ENCODE measurements around the gene RRP1.

The RRP1 gene

DNA sequence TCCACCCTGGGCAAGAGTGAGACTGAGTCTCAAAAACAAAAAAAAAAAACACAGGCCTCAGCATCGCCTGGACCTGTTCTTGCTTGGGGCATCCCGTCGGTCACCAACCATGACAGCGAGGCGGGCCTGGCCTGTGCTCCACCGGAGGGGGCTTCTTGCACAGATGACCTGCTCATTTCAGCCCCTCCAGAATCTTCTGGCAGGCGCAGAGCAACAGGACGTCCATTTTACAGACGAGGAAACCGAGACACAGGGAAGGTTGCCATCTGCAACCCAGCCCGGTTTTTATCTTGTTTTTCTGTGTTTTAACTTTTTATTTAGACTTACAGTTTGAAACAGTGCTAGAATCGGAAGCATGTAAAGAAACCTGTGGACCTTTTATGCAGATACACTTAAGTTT, 14.2 kb upstream of the RRP1 start:
- no peak for DNase-seq (ENCODE audit: low read depth in 2 of 3, low spot score in 1 of 3)

- peak; percentile 38 to 83 (median 79) for DNase-seq (ENCODE audit: low read depth in 2 of 3, low spot score in 1 of 3)
Measured at GRCh38 chr21:43775795-43776430, 13.5 kb upstream of the RRP1 start, which contains the start of gene CSTB. Gene CSTB, minus strand, starts transcription at chr21:43776308. Its CDS starts 39 bp downstream, at chr21:43776269.

GRCh38 chr21:43777953-43778352, 11.4 kb upstream of the RRP1 start:
- no peak for DNase-seq (ENCODE audit: low read depth in 2 of 3, low spot score in 1 of 3)

- DNase-seq (ENCODE audit: low read depth in 2 of 3, low spot score in 1 of 3), result no peak
Measured at GRCh38 chr21:43778469-43779335, 10.7 kb upstream of the RRP1 start.

- DNase-seq (ENCODE audit: low read depth in 2 of 3, low spot score in 1 of 3), result no peak
Measured at GRCh38 chr21:43779660-43780059, 9.7 kb upstream of the RRP1 start.

DNA sequence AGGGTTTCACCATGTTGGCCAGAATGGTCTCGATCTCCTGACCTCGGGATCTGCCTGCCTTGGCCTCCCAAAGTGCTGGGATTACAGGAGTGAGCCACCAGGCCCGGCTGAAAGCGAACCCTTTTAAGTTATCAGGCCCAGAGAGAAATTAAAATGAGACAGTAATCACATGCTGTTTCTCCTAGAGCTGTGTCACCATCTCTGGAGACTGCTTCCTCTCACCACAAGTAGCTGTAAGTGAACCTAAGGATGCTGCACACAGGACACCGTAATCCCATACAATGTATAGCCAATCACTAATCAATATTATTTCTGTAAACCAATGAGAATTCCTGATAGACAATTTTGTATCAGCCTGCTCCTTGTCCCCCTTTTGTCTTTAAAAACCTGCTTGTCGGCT, 7.5 kb upstream of the RRP1 start:
- no peak for DNase-seq (ENCODE audit: low read depth in 2 of 3, low spot score in 1 of 3)

DNA sequence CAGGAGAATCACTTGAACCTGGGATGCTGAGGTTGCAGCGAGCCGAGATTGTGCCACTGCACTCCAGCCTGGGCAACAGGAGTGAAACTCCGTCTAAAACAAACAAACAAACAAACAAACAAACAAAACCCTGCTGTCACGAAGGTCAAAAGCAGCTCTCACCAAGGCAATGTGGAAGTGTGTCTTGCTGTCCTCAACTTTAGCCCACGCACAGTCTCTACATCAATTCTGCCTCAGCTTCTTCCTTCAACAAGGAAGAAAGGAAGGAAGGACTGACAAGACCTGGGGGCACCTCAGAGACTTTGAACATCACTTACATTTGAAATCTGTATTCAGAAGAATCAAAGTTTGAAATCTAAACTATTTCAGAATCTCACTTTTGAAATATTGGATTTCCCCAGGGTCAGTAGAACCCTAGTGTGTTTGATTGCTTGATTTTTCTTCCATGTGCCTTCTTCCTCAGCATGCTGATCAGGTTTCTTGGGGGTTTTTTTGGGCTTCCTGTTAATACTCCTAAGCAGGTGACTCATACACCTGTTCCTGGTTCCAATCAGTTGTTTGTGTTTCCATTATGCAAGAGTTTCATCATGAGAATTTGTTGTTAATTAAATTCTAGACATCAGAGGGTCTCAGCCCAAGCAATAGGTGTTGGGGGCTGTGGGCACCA, 6.8 kb upstream of the RRP1 start:
- no peak for DNase-seq (ENCODE audit: low read depth in 2 of 3, low spot score in 1 of 3)

DNA sequence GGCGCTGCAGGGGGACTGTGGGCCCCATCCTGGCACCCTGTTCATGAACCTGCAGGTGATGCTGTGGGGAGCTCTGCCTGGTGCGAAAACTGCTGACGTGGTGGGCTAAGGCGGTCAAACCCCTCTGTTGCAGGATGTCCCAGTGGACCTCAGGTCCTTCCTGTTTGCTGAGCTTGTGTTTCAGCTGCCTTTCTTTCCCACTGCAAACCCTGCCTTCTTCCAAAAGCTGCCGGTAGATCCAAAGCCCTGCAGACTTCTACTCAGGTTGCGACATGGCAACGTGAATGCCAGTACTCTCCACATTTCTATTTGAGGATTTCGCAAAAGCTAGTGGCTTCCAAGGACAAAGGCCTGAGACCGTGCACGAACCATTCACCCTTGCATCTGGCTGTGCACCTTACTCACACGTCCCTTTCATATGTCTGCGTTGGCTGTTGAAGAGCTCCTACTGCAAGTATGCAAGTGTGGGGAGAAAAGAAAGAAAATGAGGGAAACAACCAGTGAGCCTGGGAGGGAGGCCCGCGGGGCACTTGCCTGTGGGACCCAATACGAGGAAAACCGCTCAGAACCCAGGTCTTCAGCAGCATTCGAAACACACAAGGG, 6.2 kb upstream of the RRP1 start:
- no peak for DNase-seq (ENCODE audit: low read depth in 2 of 3, low spot score in 1 of 3)

DNA sequence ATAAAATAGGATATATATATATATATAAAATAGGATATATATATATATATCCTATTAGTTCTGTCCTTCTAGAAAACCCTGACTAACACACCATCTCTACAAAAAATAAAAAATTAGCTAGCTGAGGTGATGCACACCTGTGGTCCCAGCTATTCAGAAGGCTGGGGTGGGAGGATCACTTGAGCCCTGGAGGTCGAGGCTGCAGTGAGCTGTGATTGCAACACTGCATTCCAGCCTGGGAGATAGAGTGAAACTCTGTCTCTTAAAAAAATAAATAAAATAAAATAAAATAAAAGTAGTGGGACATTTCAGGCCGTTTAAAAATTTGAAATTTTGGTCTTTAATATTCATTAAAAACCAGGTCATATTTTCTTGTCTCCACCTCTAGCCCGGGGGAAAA, 4.2 kb upstream of the RRP1 start:
- DNase-seq (ENCODE audit: low read depth in 2 of 3, low spot score in 1 of 3), result no peak

DNA sequence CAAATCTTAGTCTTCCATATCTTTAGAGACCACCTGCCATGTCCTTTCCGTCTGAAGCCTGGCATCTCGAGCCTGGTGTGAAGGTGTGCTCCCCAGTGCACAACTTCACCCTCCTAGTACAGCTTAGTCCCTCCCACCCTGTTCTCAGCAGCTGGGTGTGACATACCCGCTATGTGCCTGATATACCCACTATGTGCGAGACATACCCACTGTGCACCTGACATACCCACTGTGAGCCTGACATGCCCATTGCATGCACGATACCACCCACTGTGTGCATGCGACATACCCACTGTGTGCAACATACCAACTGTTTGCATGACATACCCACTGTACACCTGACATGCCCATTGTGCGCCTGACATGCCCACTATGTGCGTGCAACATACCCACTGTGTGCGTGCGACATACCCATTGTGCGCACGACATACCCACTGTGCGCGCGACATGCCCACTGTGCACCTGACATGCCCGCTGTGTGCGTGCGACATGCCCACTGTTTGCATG, 3.0 kb upstream of the RRP1 start:
- DNase-seq (ENCODE audit: low read depth in 2 of 3, low spot score in 1 of 3), result no peak

DNA sequence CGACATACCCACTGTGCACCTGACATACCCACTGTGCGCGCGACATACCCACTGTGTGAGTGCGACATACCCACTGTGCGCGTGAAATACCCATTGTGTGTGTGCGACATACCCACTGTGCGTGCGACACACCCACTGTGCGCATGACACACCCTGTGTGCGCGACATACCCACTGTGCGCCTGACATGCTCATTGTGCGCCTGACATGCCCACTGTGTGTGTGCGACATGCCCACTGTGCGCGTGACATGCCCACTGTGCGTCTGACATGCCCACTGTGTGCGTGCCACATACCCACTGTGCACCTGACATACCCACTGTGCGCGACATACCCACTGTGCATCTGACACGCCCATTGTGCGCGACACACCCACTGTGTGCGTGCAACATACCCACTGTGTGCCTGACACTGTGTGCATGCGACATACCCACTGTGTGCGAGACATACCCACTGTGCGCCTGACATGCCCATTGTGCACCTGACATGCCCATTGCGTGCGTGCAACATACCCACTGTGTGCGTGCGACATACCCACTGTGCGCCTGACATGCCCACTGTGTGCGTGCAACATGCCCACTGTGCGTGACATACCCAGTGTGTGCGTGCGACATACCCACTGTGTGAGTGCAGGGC, 2.5 kb upstream of the RRP1 start:
- DNase-seq (ENCODE audit: low read depth in 2 of 3, low spot score in 1 of 3), result no peak

DNA sequence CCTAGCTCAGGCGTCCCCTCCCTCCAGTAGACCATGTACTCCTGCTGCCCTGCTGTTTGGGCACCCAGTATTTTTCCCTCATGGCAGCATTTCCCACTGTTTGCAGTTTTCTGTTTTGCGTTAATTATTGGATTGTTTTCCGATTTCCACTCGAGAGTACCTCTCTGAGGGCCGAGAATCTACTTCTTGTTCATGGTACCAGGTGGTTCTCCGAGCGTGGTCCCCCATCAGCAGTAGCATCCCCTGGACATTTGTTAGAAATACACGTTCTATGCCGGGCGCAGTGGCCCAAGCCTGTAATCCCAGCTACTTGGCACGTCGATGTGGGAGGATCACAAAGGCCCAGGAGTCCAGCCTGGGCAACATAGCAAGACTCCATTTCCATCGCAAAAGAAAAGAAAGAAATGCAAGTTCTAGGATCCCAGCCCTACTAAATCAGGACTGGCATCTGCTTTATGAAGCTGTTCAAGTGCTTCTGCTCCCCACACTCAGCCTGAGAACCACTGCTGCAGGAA, 690 bp downstream of the RRP1 start:
- no peak for DNase-seq (ENCODE audit: low read depth in 2 of 3, low spot score in 1 of 3)

DNA sequence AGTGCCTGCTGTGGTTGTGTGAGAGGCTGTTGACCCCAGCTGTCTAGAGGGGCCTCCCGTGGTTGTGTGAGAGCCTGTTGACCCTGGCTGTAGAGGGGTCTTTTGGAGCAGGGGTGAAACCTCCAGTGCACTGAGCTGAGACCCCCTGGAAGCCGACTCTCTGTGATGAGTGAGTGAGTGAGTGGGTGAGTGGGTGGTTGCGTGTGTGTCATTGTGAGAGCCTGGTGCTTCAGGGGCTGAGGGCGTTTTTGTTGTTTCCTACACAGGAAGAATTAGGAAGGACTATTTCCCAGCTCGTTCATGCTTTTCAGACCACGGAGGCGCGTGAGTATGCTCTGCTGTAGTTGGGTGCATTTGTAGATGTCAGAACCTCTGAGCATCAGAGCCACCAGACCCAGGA, 3.0 kb downstream of the RRP1 start:
- no peak for DNase-seq (ENCODE audit: low read depth in 2 of 3, low spot score in 1 of 3)

GRCh38 chr21:43793243-43793642, 3.9 kb downstream of the RRP1 start:
- no peak for DNase-seq (ENCODE audit: low read depth in 2 of 3, low spot score in 1 of 3)

- no peak for DNase-seq (ENCODE audit: low read depth in 2 of 3, low spot score in 1 of 3)
Measured at GRCh38 chr21:43794311-43794710, 4.9 kb downstream of the RRP1 start.

DNA sequence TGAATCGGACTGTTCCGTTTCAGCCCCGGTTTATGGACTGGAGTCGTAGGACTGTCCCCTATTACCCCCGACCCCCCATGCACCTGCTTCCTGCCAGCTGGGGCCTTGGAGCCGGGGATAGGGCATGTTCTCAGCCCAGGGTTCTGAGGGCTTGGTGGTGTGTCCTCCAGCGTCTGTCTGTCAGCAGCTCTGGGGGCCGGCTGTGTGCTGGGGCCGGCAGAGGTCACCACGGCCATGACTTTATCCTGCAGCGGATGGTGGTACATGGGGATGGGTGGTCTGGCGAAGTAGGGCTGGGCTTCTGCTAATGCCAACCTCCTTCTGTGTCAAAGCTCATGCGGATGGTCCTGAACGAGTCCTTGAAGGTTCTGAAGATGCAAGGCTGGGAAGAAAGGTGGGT, 5.5 kb downstream of the RRP1 start:
- no peak for DNase-seq (ENCODE audit: low read depth in 2 of 3, low spot score in 1 of 3)

GRCh38 chr21:43797415-43797814, 8.0 kb downstream of the RRP1 start:
- no peak for DNase-seq (ENCODE audit: low read depth in 2 of 3, low spot score in 1 of 3)

GRCh38 chr21:43797925-43798715, 8.7 kb downstream of the RRP1 start:
- DNase-seq (ENCODE audit: low read depth in 2 of 3, low spot score in 1 of 3), result no peak

- DNase-seq (ENCODE audit: low read depth in 2 of 3, low spot score in 1 of 3), result no peak
Measured at GRCh38 chr21:43799301-43799840, 10.0 kb downstream of the RRP1 start.

- DNase-seq (ENCODE audit: low read depth in 2 of 3, low spot score in 1 of 3), result no peak
Measured at GRCh38 chr21:43800124-43800523, 10.7 kb downstream of the RRP1 start.

Measured in stimulated activated CD4-positive, alpha-beta T cell treated with anti-CD3 and anti-CD28 coated beads, Interleukin-12 subunit alpha, Interleukin-12 subunit beta, amount 100 ng/mL, for 48 hours (primary cell).